ENCODE results near the gene CHCHD6. TPM values are rescaled to one million over a fixed set of nuclear protein-coding genes. Genes with fewer than 3 reads are reported as not detected.

Gene CHCHD6
- total and polyA plus RNA-seq, 2 of the 4 experiments (the other 2 are of a cell fraction), result 18.8 to 28.9 TPM

DNA sequence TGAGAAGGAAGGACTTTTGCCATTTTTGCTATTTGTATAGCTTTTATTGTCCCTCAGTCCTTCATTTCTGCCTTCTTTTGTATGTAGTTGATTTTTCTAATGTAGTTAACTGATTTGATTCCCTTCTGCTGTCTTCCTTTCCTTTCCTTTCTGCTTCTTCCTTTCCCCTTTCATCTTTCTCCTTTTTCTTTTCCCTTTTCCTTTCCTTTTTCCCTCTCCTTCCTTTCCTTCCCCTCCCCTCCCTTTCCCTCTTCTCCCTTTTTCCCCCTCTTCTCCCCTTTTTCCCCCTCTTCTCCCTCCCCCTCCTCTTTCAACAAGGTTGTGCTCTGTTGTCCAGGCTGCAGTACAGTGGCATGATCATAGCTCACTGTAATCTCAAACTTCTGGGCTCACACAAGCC is 59.0 kb downstream of the CHCHD6 start:
- no peak for ATAC-seq (ENCODE audit: low read depth)
- H3K36me3 ChIP-seq (ENCODE audit: control insufficient read depth, insufficient read depth, low read length), result no peaks in the 10 kb centered on the region; the same call in 1 of the 2 replicates
- intact Hi-C loops (cut with micrococcal nuclease) (no loop called here), dilution Hi-C loops (cut with HindIII; ENCODE audit: low sequenced_read_pairs, unreplicated experiment) (no loop called here), in situ Hi-C loops (cut with MboI; ENCODE audit: low sequenced_read_pairs) (no loop called here)
- H2AFZ ChIP-seq (replicated peaks; ENCODE audit: low read length, poor library complexity), result no peak overlapping the region
- no peak overlapping the region for H4K5ac ChIP-seq (ENCODE audit: low read depth, low read length)
- BruUV-seq (replicated peaks), result no TSS peak
- no peak overlapping the region for H3K27ac ChIP-seq (ENCODE audit: insufficient read depth, low read length)
- H2BK15ac ChIP-seq (ENCODE audit: low read depth, low read length), result no peak overlapping the region
- no peaks in the 10 kb centered on the region for H3K9me1 ChIP-seq (ENCODE audit: insufficient read depth, low read length)
- H3K18ac ChIP-seq (ENCODE audit: low read depth, low read length), result no peak overlapping the region
- H3K23ac ChIP-seq (ENCODE audit: low read depth, low read length), result no peak overlapping the region
- H3K9me3 ChIP-seq (ENCODE audit: control insufficient read depth, insufficient read depth, low read length), result no peaks in the 10 kb centered on the region
- no peak overlapping the region for H3K4me3 ChIP-seq (ENCODE audit: insufficient read depth, low read depth, low read length)
- H3K27me3 ChIP-seq (ENCODE audit: control insufficient read depth, insufficient read depth, low read length), result no peaks in the 10 kb centered on the region
- H2BK20ac ChIP-seq (ENCODE audit: low read depth, low read length), result no peak overlapping the region
- no peak for DNase-seq
- no peak overlapping the region for H4K91ac ChIP-seq (ENCODE audit: insufficient read depth, low read depth, low read length)
- POLR2A ChIA-PET (ENCODE audit: unreplicated experiment), result no interaction called here
- no peak overlapping the region for H3K14ac ChIP-seq (replicated peaks; ENCODE audit: low read depth, low read length)
- CTCF ChIA-PET, result no interaction called here
- no peak overlapping the region for H3K9ac ChIP-seq (ENCODE audit: low read depth, low read length)
- H2BK120ac ChIP-seq (ENCODE audit: low read depth, low read length), result no peak overlapping the region
- no peaks in the 10 kb centered on the region for H3K4me1 ChIP-seq (ENCODE audit: control insufficient read depth, insufficient read depth, low read length)
- H3K4me2 ChIP-seq (ENCODE audit: low read depth, low read length), result no peak overlapping the region
- no peaks in the 10 kb centered on the region for H4K20me1 ChIP-seq (ENCODE audit: insufficient read depth, low read length)
- no peak overlapping the region for H4K8ac ChIP-seq (ENCODE audit: low read depth in 2 of 2, low read length in 2 of 2)
- no peak overlapping the region for H2AK9ac ChIP-seq (replicated peaks; ENCODE audit: low read depth, low read length, poor library complexity)
- no peak overlapping the region for H3K56ac ChIP-seq (ENCODE audit: extremely low read depth, insufficient read depth, low read length)
- no peak overlapping the region for H2AK5ac ChIP-seq (ENCODE audit: low read depth, low read length)
- no peak overlapping the region for H3K4ac ChIP-seq (ENCODE audit: low read depth, low read length)
- no peak overlapping the region for H2BK5ac ChIP-seq (ENCODE audit: low read depth, low read length, poor library complexity, severe bottlenecking)
- TF ChIP-seq BHLHE40 (IDR thresholded peaks at IDR 0.05; ENCODE audit: low read depth, low read length), result no peak
- TF ChIP-seq MAZ (IDR thresholded peaks at IDR 0.05; ENCODE audit: borderline replicate concordance, low read depth, low read length), result no peak
- no peak for TF ChIP-seq MXI1 (IDR thresholded peaks at IDR 0.05; ENCODE audit: borderline replicate concordance, low read depth, low read length)
- TF ChIP-seq, protein P1, sequence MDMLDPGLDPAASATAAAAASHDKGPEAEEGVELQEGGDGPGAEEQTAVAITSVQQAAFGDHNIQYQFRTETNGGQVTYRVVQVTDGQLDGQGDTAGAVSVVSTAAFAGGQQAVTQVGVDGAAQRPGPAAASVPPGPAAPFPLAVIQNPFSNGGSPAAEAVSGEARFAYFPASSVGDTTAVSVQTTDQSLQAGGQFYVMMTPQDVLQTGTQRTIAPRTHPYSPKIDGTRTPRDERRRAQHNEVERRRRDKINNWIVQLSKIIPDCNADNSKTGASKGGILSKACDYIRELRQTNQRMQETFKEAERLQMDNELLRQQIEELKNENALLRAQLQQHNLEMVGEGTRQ (IDR thresholded peaks at IDR 0.05; ENCODE audit: low read depth, low read length), result no peak
- H3K79me1 ChIP-seq (ENCODE audit: low read depth in 1 of 2, low read length in 2 of 2), result peaks cover 0 to 2% of the 10 kb centered on the region in 2 experiments; a peak in 1 of 4 replicates

All from IMR-90 (cell line).